ENCODE data around the gene NBEA.

GRCh38 chr13:35703061-35703460, 761.0 kb downstream of the NBEA start:
- TF ChIP-seq POLR2A (IDR thresholded peaks at IDR 0.05) = no peak
- TF ChIP-seq, protein P1, sequence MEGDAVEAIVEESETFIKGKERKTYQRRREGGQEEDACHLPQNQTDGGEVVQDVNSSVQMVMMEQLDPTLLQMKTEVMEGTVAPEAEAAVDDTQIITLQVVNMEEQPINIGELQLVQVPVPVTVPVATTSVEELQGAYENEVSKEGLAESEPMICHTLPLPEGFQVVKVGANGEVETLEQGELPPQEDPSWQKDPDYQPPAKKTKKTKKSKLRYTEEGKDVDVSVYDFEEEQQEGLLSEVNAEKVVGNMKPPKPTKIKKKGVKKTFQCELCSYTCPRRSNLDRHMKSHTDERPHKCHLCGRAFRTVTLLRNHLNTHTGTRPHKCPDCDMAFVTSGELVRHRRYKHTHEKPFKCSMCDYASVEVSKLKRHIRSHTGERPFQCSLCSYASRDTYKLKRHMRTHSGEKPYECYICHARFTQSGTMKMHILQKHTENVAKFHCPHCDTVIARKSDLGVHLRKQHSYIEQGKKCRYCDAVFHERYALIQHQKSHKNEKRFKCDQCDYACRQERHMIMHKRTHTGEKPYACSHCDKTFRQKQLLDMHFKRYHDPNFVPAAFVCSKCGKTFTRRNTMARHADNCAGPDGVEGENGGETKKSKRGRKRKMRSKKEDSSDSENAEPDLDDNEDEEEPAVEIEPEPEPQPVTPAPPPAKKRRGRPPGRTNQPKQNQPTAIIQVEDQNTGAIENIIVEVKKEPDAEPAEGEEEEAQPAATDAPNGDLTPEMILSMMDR (IDR thresholded peaks at IDR 0.05) = no peak
